ENCODE results near the gene LPAR2. TPM values are rescaled to one million over a fixed set of nuclear protein-coding genes. Genes with fewer than 3 reads are reported as not detected.

The LPAR2 gene
- total RNA-seq, 1 donor from 2014 or later = 35.5 TPM

DNA sequence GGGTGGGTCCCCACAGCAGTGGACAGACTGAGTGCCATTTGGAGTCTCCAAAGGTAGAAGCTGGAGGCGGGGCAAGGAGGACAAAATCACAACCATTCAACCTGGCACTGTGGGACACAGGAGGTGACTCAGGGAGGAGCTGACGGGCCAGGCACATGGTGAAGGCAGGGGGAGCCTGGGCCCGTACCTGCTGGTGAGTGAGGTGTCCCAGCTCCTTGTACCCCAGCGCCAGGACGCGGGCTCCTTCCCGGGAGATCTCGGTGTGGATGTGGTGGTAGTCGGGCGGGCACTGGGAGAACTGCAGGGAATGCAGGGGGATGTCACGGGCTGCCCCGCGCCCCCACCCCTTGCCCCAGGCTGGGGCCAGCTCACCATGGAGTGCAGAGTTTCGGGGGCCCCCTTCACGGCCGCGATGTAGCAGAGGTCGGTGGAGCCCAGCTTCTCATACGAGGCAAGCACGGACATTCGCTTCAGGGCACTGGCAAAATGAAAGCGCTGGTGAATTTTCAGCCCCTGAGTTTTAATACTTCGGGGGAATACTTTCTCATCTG is 25.7 kb upstream of the LPAR2 start:
- no peak for DNase-seq (ENCODE audit: low spot score)
- H3K36me3 Mint-ChIP-seq (ENCODE audit: low read depth, unreplicated experiment) = peaks cover 41% of the 10 kb centered on the region
- H3K27ac Mint-ChIP-seq (ENCODE audit: unreplicated experiment) = no peak overlapping the region
- H3K4me3 Mint-ChIP-seq (ENCODE audit: unreplicated experiment) = no peak overlapping the region
- TF ChIP-seq, protein P1, sequence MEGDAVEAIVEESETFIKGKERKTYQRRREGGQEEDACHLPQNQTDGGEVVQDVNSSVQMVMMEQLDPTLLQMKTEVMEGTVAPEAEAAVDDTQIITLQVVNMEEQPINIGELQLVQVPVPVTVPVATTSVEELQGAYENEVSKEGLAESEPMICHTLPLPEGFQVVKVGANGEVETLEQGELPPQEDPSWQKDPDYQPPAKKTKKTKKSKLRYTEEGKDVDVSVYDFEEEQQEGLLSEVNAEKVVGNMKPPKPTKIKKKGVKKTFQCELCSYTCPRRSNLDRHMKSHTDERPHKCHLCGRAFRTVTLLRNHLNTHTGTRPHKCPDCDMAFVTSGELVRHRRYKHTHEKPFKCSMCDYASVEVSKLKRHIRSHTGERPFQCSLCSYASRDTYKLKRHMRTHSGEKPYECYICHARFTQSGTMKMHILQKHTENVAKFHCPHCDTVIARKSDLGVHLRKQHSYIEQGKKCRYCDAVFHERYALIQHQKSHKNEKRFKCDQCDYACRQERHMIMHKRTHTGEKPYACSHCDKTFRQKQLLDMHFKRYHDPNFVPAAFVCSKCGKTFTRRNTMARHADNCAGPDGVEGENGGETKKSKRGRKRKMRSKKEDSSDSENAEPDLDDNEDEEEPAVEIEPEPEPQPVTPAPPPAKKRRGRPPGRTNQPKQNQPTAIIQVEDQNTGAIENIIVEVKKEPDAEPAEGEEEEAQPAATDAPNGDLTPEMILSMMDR (IDR thresholded peaks at IDR 0.05; ENCODE audit: unreplicated experiment) = no peak
- peaks cover 13% of the 10 kb centered on the region for H3K27me3 Mint-ChIP-seq (ENCODE audit: unreplicated experiment)
- no peaks in the 10 kb centered on the region for H3K9me3 Mint-ChIP-seq (ENCODE audit: unreplicated experiment)
- no peaks in the 10 kb centered on the region for H3K4me1 Mint-ChIP-seq (ENCODE audit: unreplicated experiment)

DNA sequence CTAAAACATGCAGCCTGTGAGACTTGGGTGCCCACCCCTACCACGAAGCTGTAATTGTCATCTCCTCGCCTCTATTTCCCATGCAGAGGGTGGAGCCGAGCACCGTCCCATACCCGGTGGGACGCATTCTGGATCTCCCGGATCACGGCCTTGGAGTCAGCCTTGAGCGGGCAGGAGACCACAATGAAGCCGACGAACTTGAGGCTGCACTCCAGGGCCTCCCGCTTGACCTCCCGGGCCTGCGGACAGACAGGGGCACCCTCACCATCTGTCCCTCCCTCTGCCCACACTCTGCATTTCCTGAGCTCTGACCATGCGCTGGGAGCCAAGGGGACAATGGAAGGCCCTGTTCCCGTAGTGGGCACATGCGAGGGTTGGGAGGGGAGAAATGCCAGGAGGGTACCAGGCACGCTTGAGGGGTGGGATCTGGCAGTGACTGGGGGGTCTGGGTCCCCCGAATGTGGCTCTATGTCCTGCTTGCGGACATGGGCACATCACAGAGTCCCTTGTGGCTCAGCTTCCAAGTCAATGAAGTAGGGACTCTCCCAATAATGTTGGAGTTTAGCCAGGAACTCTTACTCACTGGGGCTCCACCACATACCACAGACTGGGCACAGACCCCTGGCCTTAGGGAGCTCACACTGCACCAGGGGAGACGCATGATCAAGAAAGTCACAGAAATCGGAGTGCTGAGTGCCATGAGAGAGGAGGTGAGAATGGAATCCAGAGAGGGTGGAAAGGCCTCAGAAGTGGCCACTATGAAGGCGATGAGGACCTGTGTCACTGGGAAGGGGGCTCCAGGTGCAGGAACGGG is 24.7 kb upstream of the LPAR2 start:
- Mint-ChIP-seq H3K27me3 (ENCODE audit: unreplicated experiment) (peaks cover 16% of the 10 kb centered on the region), H3K27ac (ENCODE audit: unreplicated experiment) (no peak overlapping the region), H3K9me3 (ENCODE audit: unreplicated experiment) (no peaks in the 10 kb centered on the region), H3K36me3 (ENCODE audit: low read depth, unreplicated experiment) (peaks cover 39% of the 10 kb centered on the region), H3K4me1 (ENCODE audit: unreplicated experiment) (no peaks in the 10 kb centered on the region), H3K4me3 (ENCODE audit: unreplicated experiment) (peak overlapping the region; percentile 62)
- TF ChIP-seq, protein P1 (IDR thresholded peaks at IDR 0.05; ENCODE audit: unreplicated experiment) = no peak
- no peak for DNase-seq (ENCODE audit: low spot score)

DNA sequence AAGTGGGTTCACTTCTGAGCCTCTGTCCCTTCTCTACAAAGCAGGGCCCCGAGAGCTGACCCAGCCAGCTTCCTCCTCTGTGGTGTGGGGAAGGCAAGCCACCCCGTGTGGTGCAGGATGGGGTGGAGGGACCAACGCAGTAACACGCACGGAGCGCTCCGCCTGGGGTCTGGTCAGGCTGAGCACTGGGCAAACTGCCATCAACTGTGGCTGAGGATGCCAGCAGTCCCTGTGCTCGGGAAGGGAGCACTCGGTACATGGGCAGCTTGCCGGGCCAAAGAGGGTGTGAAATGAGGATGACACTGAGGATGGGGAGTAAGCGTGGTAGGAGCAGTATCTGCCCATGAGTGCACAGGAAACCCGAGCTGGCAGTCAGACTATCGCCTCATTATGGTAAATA is 23.1 kb upstream of the LPAR2 start:
- Mint-ChIP-seq H3K27ac (ENCODE audit: unreplicated experiment) (no peak overlapping the region), H3K4me3 (ENCODE audit: unreplicated experiment) (no peak overlapping the region)

DNA sequence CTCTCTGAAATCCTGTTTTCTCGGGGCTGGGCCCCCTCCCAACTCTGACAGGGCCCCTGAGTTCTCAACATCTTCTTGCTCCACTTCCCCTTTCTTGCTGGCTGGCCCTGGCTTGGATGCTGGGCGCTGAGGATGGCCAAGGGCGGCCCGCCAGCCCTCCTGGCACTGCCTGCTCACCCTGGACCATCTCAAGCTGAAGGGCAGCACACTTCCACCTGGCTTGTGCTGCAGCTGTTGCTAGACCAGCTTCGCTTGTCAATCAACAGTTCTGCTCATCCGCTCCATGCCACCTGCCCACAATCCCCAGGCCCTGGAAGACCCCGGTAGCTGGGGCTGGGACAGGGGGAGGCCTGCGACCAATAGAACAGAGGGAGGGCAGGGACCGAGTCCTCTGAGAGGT is 22.3 kb upstream of the LPAR2 start:
- H3K4me1 Mint-ChIP-seq (ENCODE audit: unreplicated experiment) = no peaks in the 10 kb centered on the region
- TF ChIP-seq, protein P1 (IDR thresholded peaks at IDR 0.05; ENCODE audit: unreplicated experiment) = no peak
- no peak overlapping the region for H3K4me3 Mint-ChIP-seq (ENCODE audit: unreplicated experiment)
- no peak overlapping the region for H3K27ac Mint-ChIP-seq (ENCODE audit: unreplicated experiment)
- no peak for DNase-seq (ENCODE audit: low spot score)
- no peaks in the 10 kb centered on the region for H3K9me3 Mint-ChIP-seq (ENCODE audit: unreplicated experiment)
- peaks cover 22% of the 10 kb centered on the region for H3K27me3 Mint-ChIP-seq (ENCODE audit: unreplicated experiment)
- H3K36me3 Mint-ChIP-seq (ENCODE audit: low read depth, unreplicated experiment) = peaks cover 35% of the 10 kb centered on the region

More for the DNA sequence above, 23.1 kb upstream of the LPAR2 start:
- TF ChIP-seq, protein P1 (IDR thresholded peaks at IDR 0.05; ENCODE audit: unreplicated experiment) = no peak
- peaks cover 19% of the 10 kb centered on the region for H3K27me3 Mint-ChIP-seq (ENCODE audit: unreplicated experiment)
- no peaks in the 10 kb centered on the region for H3K4me1 Mint-ChIP-seq (ENCODE audit: unreplicated experiment)
- DNase-seq (ENCODE audit: low spot score) = no peak
- peaks cover 37% of the 10 kb centered on the region for H3K36me3 Mint-ChIP-seq (ENCODE audit: low read depth, unreplicated experiment)
- H3K9me3 Mint-ChIP-seq (ENCODE audit: unreplicated experiment) = no peaks in the 10 kb centered on the region

DNA sequence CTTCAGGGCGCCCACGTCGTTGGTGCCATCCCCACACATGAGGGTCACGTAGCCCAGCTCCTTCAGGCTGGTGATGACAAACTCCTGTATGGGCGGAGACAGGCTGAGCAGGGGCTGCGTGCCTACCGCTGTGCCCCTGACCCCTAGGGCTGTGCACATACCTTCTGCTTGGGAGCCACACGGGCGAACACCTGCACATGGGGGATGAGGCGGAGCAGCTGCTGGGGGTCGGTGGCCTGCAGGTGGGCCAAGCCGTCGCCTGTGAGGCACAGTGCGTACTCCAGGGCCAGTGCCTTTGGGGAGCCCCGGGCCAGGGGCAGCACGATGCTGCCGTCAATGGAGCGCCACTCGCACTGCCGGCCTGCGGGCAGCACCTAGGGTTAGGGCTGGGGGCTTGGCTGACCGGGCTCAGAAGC is 21.6 kb upstream of the LPAR2 start:
- H3K27ac Mint-ChIP-seq (ENCODE audit: unreplicated experiment) = peak overlapping the region; percentile 68
- TF ChIP-seq, protein P1 (IDR thresholded peaks at IDR 0.05; ENCODE audit: unreplicated experiment) = no peak
- no peaks in the 10 kb centered on the region for H3K9me3 Mint-ChIP-seq (ENCODE audit: unreplicated experiment)
- peaks cover 35% of the 10 kb centered on the region for H3K36me3 Mint-ChIP-seq (ENCODE audit: low read depth, unreplicated experiment)
- H3K4me1 Mint-ChIP-seq (ENCODE audit: unreplicated experiment) = no peaks in the 10 kb centered on the region
- DNase-seq (ENCODE audit: low spot score) = no peak
- H3K4me3 Mint-ChIP-seq (ENCODE audit: unreplicated experiment) = peak overlapping the region; percentile 73
- H3K27me3 Mint-ChIP-seq (ENCODE audit: unreplicated experiment) = peaks cover 21% of the 10 kb centered on the region
